GM19324 (cell line): ENCODE results near the gene IQCN.

ENCODE experiments used
- ATAC-seq: cut with Tn5 transposase; IDR thresholded peaks from one replicate; pipeline ENCODE4 v1.9.1; 2021; ENCODE audit warnings: mild to moderate bottlenecking, moderate library complexity; ENCODE audit not compliant: unreplicated experiment, low FRiP score

Gene IQCN

DNA sequence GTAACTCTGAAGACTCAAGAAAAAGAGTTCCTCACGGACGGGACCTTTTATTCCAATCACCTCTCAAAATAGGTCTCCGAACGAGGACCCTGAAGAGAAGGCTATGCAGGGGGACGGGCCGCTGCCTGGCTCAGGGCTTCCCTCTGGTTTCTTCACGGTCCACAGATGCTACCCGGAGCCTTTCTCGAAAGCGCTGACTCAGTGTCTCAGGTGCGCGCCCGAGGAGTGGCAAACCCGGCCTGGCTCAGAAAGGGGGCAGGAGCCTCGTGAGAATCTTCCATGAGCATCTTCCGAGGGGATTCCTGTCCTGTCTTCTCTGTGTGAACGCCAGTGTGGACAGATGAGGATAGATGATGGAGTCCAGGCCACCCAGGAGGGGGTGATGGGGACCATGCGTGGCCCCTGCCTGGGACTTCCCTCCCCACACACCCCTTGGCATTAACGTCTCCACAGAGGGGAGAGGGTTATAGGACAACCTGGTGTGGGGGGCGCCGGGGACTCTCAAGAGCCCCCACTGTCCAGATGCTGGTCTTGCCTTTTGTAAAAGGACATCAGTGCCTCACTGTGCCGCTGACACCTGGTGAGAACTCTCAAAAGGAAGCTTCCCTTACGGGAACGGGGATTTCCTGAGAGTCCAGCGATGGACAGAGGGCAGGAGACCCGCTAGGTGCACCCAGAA lies 32.1 kb upstream of the IQCN start:
- no peak for ATAC-seq

DNA sequence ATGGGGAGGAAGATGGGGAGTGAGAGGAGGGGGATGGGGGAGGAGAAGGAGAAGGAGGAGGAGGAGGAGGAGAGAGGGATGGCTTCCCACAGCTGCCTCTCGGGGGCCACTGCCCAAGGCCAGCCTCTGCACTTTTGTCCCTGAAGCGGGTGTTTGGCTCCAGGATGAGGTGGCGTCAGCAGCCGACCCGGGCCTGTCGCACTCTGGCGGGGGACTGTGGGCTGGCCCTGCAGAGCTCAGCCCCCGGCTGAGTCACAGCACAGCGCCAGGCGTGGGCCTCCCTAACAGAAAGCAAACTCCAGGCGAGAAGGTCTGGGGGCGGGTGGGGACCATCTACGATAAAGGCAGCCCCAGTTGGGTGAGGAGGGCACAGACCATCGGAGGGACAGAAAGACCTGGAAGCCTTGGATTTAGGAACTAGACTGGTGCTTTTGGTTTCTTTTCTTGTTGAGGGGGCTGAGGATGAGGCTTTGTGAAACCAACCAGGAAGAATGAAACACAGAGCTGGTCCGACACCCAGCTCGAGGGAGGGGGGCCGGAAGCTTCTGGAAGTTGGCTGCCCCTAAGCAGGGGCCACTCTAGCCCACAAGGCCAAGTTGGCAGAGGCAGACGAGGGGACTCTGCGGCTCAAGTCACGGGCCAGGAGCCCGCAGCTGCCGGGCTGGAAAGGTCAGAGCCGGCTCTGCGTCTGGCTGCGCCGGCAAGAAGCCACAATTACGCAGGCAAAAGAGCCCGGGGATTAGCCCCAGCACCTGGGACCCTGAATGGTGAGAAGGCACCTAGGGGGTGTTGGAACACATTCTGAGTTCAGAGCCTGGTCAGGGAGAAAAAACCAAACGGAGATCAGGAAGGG lies 30.4 kb upstream of the IQCN start:
- no peak for ATAC-seq

GRCh38 chr19:18304208-18304457 lies 29.9 kb upstream of the IQCN start:
- ATAC-seq, result no peak

DNA sequence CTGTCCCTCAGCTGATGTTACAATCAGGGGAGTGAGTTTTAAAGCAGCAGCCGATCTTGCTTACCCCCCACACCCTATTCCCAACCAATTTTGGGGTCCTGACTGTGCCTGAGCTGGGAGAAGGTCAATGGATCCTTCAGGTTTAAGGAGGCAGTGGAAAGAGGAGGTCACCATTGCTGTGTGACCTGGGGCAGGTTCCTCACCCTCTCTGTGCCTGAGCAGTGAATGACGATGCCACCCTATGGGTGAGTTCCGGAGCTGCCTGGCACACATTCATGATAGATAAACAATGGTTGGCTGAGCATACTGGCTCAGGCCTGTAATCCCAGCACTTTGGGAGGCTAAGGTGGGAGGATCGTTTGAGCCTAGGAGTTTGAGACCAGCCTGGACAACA lies 27.5 kb upstream of the IQCN start:
- ATAC-seq, result no peak

DNA sequence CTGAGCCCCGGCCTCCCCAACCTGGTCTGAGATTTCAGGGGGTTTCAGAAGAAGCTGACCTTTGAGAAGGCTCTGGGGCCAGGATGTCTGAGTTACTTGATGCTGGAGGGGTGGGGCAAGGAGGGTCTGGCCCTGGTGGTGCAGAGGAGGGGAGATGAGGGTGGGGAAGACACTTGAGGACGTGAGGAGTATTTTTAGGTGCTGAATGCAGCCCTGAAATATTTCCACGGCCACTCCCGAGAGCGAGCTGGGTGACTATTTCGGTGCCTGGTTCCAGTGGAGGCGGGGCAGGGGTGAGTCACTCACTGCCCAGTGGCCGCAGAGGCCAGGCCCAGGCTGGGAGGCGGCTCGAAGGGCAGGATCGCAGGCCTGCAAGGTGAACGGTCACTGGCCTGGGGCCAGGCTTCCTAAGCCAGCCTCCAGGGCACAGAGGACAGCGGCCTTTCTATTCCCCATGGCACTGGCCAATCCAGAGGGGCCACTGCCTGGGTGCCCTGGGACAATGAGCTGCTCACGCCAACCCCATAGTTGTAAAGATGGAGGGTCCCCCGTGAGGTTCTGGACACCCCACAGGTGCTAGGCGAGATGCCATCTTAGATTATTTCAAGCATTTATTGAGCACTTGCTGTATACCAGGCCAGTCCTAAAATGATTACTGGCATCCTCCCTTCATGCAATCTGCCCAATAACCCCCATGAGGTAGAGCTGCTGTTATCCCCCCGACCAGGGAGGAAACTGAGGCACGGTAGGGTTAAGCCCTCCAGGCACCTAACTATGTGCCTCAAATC lies 26.9 kb upstream of the IQCN start:
- no peak for ATAC-seq

- no peak for ATAC-seq
Observed at GRCh38 chr19:18299654-18300053, 25.4 kb upstream of the IQCN start.

DNA sequence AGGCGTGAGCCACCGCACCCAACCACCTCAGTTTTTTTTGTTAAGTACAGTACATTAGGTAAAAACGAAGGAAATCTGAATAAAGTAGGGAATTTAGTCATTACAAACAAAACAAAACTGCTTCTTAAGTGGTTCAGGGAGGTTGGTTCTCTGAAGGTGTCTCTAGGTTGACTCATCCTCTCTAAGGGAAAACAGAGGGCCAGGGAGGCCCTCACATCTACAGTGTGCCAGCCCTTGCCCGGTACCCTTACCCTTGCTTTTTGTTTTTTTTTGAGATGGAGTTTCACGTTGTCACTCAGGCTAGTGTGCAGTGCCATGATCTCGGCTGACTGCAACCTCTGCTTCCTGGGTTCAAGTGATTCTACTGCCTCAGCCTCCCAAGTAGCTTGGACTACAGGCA lies 24.3 kb upstream of the IQCN start:
- no peak for ATAC-seq

GRCh38 chr19:18297308-18297707 lies 23.1 kb upstream of the IQCN start:
- ATAC-seq, result no peak

- no peak for ATAC-seq
Observed at GRCh38 chr19:18295034-18295451, 20.8 kb upstream of the IQCN start.

GRCh38 chr19:18294467-18294864 lies 20.2 kb upstream of the IQCN start:
- ATAC-seq, result no peak

- ATAC-seq, result no peak
Observed at GRCh38 chr19:18293642-18294466, 19.6 kb upstream of the IQCN start.

GRCh38 chr19:18292810-18293641 lies 18.8 kb upstream of the IQCN start:
- ATAC-seq, result no peak

DNA sequence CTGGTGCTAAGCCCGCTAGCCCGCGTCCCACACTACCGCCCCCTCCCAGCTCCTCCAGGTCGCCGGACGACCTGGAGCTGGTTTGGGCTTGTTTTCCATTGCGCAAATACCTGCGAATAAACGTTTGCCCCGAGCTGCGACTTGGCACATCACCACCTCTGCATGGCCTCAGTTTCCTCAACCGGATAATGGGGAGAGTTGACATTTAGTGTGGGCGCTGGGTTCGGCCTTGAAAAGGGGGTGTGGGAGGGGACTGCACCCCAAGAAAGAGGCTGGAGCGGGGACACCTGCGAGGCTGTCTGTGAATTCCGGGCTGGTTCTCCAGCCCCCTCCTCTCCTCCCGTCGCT lies 18.2 kb upstream of the IQCN start:
- no peak for ATAC-seq

GRCh38 chr19:18291590-18292461 lies 17.6 kb upstream of the IQCN start:
- ATAC-seq, result peak; percentile 50

DNA sequence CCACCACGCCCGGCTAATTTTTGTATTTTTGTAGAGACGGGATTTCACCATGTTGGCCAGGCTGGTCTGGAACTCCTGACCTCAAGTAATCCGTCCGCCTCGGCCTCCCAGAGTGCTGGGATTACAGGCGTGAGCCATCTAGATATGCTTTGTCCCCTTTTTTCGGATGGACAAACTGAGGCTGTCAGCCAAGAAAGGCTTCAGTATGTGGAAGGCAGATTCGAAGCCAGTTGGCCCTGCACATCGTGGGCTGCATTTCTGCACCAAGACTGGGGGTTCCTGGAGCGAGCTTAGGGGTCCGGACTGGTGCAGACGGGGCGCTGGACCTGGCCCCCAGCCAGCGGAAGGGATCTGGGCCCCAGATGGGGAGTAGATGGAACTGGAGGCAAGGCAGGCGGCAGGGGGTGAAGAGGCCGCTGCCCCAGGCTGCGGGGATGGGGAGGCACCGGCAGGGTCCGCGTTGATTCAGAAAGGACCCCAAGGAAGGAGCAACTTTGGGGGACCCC lies 16.8 kb upstream of the IQCN start:
- ATAC-seq, result no peak

DNA sequence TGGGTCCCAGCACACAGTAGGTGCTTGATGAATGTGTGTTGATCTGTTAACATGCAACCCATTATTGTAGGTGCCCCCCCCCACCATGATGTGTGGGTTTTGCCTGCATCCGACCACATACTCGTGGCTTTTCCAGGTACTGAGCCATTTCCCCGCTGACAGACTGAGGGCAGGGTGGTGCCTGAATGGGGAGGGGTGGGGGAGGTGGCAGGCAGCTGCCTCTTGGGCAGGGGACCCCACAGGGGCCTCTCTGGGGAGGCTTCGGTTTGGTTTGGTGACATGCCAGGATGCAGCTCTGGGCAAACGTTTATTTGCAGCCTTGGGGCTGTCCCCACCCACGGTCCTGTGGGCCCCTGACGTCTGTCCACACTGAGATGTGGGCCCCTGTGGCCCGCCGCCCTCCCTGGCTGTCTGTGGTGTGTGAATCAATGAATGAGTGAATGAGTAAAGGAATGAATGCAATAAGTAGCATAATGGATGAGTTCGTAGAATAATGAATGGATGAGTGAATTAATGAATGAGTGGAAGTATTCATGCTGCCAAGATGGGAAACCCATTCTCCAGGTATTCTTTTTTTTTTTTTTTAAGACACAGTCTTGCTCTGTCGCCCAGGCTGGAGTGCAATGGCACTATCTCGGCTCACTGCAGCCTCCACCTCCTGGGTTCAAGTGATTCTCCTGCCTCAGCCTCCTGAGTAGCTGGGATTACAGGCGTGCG lies 16.2 kb upstream of the IQCN start:
- no peak for ATAC-seq

- ATAC-seq, result no peak
Observed at GRCh38 chr19:18289471-18290301, 15.4 kb upstream of the IQCN start.
